ENCODE measurements around the gene LRRTM4. TPM values are rescaled to one million over a fixed set of nuclear protein-coding genes. Genes with fewer than 3 reads are reported as not detected.

The LRRTM4 gene
- total and polyA plus RNA-seq, 2 experiments from 2014 or later, result not detected

DNA sequence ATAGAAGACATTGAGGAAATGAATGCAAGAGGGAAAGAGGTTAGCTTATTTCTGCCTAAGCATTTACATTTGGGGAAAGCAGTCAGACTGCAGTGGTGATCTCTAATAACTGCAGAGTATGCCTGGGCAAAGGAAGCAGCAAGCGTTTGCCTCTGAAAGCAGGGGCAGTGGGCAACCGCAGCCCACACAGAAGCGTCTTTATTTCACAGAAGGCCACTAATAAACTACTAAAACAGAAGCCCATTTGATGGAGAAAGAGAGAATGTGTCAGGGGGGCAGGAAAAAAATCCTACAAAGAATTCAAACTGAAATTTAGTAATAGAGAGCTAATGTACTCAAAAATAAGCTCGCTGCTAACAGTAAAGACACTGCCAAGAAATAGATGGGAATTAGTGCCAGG lies 53.1 kb downstream of the LRRTM4 start:
- Histone ChIP-seq H3K9me3 (ENCODE audit: low read depth) (no peaks in the 10 kb centered on the region), H3K4me2 (ENCODE audit: unreplicated experiment) (no peak overlapping the region), H3K9me2 (ENCODE audit: insufficient read depth) (no peaks in the 10 kb centered on the region), H3K79me2 (ENCODE audit: insufficient read depth) (no peaks in the 10 kb centered on the region), H3K9ac (no peak overlapping the region), H3F3A (ENCODE audit: insufficient read depth) (no peaks in the 10 kb centered on the region), H4K20me1 (ENCODE audit: insufficient read depth) (no peaks in the 10 kb centered on the region), H3K27ac (no peak overlapping the region), H2AFZ (no peak overlapping the region), H3K27me3 (replicated peaks; ENCODE audit: insufficient read depth) (no peaks in the 10 kb centered on the region), H3K4me3 (no peak overlapping the region), H3K4me1 (ENCODE audit: insufficient read depth) (no peaks in the 10 kb centered on the region), H3K36me3 (ENCODE audit: low read depth) (no peaks in the 10 kb centered on the region)
- no peak for DNase-seq
- TF ChIP-seq EZH2phosphoT487 (IDR thresholded peaks at IDR 0.05; ENCODE audit: insufficient read depth, low read depth) (no peak), EZH2 (IDR thresholded peaks at IDR 0.05; ENCODE audit: insufficient read depth, poor library complexity, severe bottlenecking) (no peak)
- WGBS, 2 experiments (ENCODE audit: low coverage in 1 of 2, low lambda C conversion rate in 2 of 2, missing lambda C conversion rate in 2 of 2), result 4 to 7% methylated on average over 4 of the region's 4 CpGs
- in situ Hi-C loops (cut with MboI), result no loop called here

- Histone ChIP-seq H3F3A (ENCODE audit: insufficient read depth) (no peaks in the 10 kb centered on the region), H3K4me3 (no peak overlapping the region), H3K79me2 (ENCODE audit: insufficient read depth) (no peaks in the 10 kb centered on the region), H3K9ac (no peak overlapping the region), H3K9me3 (ENCODE audit: low read depth) (no peaks in the 10 kb centered on the region), H3K4me1 (ENCODE audit: insufficient read depth) (no peaks in the 10 kb centered on the region), H3K4me2 (ENCODE audit: unreplicated experiment) (no peak overlapping the region), H4K20me1 (ENCODE audit: insufficient read depth) (no peaks in the 10 kb centered on the region), H2AFZ (no peak overlapping the region), H3K36me3 (ENCODE audit: low read depth) (no peaks in the 10 kb centered on the region), H3K9me2 (ENCODE audit: insufficient read depth) (no peaks in the 10 kb centered on the region), H3K27ac (no peak overlapping the region), H3K27me3 (replicated peaks; ENCODE audit: insufficient read depth) (no peaks in the 10 kb centered on the region)
- in situ Hi-C loops (cut with MboI), result no loop called here
- TF ChIP-seq EZH2 (IDR thresholded peaks at IDR 0.05; ENCODE audit: insufficient read depth, poor library complexity, severe bottlenecking) (no peak), EZH2phosphoT487 (IDR thresholded peaks at IDR 0.05; ENCODE audit: insufficient read depth, low read depth) (no peak)
- DNase-seq, result no peak
- WGBS, 2 experiments (ENCODE audit: low coverage in 1 of 2, low lambda C conversion rate in 2 of 2, missing lambda C conversion rate in 2 of 2), result 12 to 18% methylated on average over 3 of the region's 3 CpGs
These were observed 62.3 kb downstream of the LRRTM4 start for GRCh38 chr2:77459840-77460239.

DNA sequence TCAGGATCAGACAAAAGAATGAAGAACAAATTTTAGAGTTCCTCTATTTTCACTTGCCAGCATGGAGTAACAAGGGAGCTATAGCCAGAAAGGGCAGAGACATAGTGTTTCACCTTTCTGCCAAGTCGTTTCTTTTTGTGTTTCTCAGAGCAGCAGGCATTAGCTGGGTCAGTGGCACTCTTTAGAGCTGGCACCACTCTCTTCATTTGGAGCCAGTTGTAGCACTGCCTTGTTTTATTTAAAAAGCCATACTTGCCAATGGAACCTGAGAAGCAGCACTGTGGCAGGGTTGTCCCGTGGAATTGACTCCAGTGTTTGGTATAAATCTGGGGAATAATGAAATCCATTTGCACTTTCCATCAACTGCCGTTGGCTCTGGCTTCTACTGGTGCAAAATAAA lies 64.0 kb downstream of the LRRTM4 start:
- Histone ChIP-seq H3K4me1 (ENCODE audit: insufficient read depth) (no peaks in the 10 kb centered on the region), H4K20me1 (ENCODE audit: insufficient read depth) (no peaks in the 10 kb centered on the region), H3K9ac (no peak overlapping the region), H3F3A (ENCODE audit: insufficient read depth) (no peaks in the 10 kb centered on the region), H3K27ac (no peak overlapping the region), H3K4me2 (ENCODE audit: unreplicated experiment) (no peak overlapping the region), H3K79me2 (ENCODE audit: insufficient read depth) (no peaks in the 10 kb centered on the region), H3K9me2 (ENCODE audit: insufficient read depth) (no peaks in the 10 kb centered on the region), H3K27me3 (replicated peaks; ENCODE audit: insufficient read depth) (no peaks in the 10 kb centered on the region), H3K4me3 (no peak overlapping the region), H3K9me3 (ENCODE audit: low read depth) (no peaks in the 10 kb centered on the region), H2AFZ (no peak overlapping the region), H3K36me3 (ENCODE audit: low read depth) (no peaks in the 10 kb centered on the region)
- in situ Hi-C loops (cut with MboI), result no loop called here
- WGBS, 2 experiments (ENCODE audit: low coverage in 1 of 2, low lambda C conversion rate in 2 of 2, missing lambda C conversion rate in 2 of 2), result 4% methylated on average over 3 of the region's 3 CpGs
- TF ChIP-seq EZH2phosphoT487 (IDR thresholded peaks at IDR 0.05; ENCODE audit: insufficient read depth, low read depth), result no peak
- no peak for TF ChIP-seq EZH2 (IDR thresholded peaks at IDR 0.05; ENCODE audit: insufficient read depth, poor library complexity, severe bottlenecking)
- DNase-seq, result no peak

GRCh38 chr2:77457665-77458064 lies 64.5 kb downstream of the LRRTM4 start:
- Histone ChIP-seq H3K4me1 (ENCODE audit: insufficient read depth) (no peaks in the 10 kb centered on the region), H3K9me3 (ENCODE audit: low read depth) (no peaks in the 10 kb centered on the region), H3K27ac (no peak overlapping the region), H3K9me2 (ENCODE audit: insufficient read depth) (no peaks in the 10 kb centered on the region), H3K79me2 (ENCODE audit: insufficient read depth) (no peaks in the 10 kb centered on the region), H3K9ac (no peak overlapping the region), H3K27me3 (replicated peaks; ENCODE audit: insufficient read depth) (no peaks in the 10 kb centered on the region), H4K20me1 (ENCODE audit: insufficient read depth) (no peaks in the 10 kb centered on the region), H2AFZ (no peak overlapping the region), H3F3A (ENCODE audit: insufficient read depth) (no peaks in the 10 kb centered on the region), H3K4me2 (ENCODE audit: unreplicated experiment) (no peak overlapping the region), H3K4me3 (no peak overlapping the region), H3K36me3 (ENCODE audit: low read depth) (no peaks in the 10 kb centered on the region)
- 0 to 2% methylated on average over 1 of the region's 1 CpG for WGBS, 2 experiments (ENCODE audit: low coverage in 1 of 2, low lambda C conversion rate in 2 of 2, missing lambda C conversion rate in 2 of 2)
- in situ Hi-C loops (cut with MboI), result no loop called here
- TF ChIP-seq EZH2 (IDR thresholded peaks at IDR 0.05; ENCODE audit: insufficient read depth, poor library complexity, severe bottlenecking), result no peak
- no peak for TF ChIP-seq EZH2phosphoT487 (IDR thresholded peaks at IDR 0.05; ENCODE audit: insufficient read depth, low read depth)
- DNase-seq, result no peak

DNA sequence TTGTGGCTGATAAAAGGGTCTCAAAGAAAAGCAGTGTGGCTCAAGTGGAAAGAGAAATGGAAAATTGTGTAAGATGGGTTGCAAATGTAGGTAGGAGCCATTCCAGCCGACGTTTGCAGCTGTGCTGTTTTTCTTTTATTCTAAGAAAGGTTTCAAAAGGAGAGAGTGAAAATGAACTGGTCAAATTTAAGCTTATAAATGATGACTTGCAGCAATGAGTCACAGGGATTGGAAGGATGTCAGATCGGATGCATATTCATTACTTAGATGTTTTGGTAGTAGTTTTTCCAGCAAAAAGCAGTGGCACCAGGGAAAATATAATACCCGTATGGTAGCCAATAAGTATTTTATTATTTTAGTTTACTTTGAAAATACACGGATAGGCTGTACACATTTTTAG lies 79.1 kb downstream of the LRRTM4 start:
- H3K79me2 ChIP-seq (ENCODE audit: insufficient read depth), result no peaks in the 10 kb centered on the region
- in situ Hi-C loops (cut with MboI), result no loop called here
- 26 to 37% methylated on average over 5 of the region's 5 CpGs for WGBS, 2 experiments (ENCODE audit: low coverage in 1 of 2, low lambda C conversion rate in 2 of 2, missing lambda C conversion rate in 2 of 2)
- no peaks in the 10 kb centered on the region for H3K36me3 ChIP-seq (ENCODE audit: low read depth)
- TF ChIP-seq EZH2 (IDR thresholded peaks at IDR 0.05; ENCODE audit: insufficient read depth, poor library complexity, severe bottlenecking) (no peak), EZH2phosphoT487 (IDR thresholded peaks at IDR 0.05; ENCODE audit: insufficient read depth, low read depth) (no peak)
- H4K20me1 ChIP-seq (ENCODE audit: insufficient read depth), result no peaks in the 10 kb centered on the region
- H3K4me3 ChIP-seq, result no peak overlapping the region
- H3K9ac ChIP-seq, result no peak overlapping the region
- H3K27ac ChIP-seq, result no peak overlapping the region
- no peak overlapping the region for H2AFZ ChIP-seq
- no peak overlapping the region for H3K4me2 ChIP-seq (ENCODE audit: unreplicated experiment)
- H3K4me1 ChIP-seq (ENCODE audit: insufficient read depth), result no peaks in the 10 kb centered on the region
- H3F3A ChIP-seq (ENCODE audit: insufficient read depth), result no peaks in the 10 kb centered on the region
- no peaks in the 10 kb centered on the region for H3K27me3 ChIP-seq (replicated peaks; ENCODE audit: insufficient read depth)
- H3K9me3 ChIP-seq (ENCODE audit: low read depth), result no peaks in the 10 kb centered on the region
- no peak for DNase-seq
- H3K9me2 ChIP-seq (ENCODE audit: insufficient read depth), result no peaks in the 10 kb centered on the region

Measured in GM23248 (cell line).